ENCODE results near the gene UVSSA.

Gene UVSSA

DNA sequence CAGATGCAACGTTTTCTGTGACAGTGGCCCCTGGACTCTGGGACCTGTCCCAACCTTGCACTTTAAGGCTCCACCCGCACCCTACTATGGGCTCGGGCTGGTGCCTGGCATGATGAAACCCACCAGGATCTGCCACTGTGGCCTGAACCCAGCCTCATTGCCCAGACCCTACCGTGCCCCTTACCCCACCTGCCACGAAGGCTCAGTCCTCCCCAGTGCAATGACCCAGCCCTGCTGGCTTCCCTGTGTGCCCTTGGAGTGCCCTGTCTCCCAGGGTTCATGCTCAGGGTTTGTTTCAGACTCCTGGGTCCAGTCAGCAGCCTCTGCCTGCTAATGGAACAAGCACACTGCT, 3.1 kb downstream of the UVSSA start:
- DNase-seq: no peak

DNA sequence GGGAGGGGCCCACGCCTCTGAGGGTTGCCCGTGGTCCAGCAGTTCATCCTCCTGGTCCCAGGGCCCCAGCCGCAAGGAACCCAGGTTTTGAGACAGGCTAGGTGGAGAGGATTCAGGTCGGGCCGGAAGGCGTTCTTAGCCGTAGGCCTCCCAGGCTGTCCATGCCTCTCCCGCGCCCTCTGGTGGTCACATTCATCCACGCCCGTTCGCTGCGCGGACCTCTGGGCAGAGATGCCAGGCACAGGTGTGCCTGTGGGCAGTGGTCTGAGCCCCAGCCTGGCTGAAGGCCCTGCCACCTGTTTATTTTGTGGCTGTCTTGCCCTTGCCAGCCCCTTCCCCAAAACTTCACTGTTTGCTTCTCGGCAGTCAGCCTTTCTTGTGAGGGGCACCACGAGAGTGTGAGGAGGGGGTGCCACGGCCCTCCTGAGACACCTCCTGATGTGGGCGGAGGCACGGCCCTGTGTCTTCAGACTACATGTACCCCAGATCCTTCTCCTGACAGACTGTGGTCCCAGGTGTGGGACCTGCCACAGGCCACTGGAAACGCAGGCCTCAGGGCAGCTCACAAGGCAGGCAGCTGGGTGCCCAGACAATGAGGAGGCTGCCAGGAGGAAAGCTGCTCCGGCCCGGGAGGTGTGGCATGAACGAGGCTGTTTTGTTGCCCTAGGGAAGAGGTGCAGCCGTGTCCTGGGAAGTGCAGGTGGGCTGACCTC, 5.0 kb downstream of the UVSSA start:
- peak; percentile 61 for DNase-seq

DNA sequence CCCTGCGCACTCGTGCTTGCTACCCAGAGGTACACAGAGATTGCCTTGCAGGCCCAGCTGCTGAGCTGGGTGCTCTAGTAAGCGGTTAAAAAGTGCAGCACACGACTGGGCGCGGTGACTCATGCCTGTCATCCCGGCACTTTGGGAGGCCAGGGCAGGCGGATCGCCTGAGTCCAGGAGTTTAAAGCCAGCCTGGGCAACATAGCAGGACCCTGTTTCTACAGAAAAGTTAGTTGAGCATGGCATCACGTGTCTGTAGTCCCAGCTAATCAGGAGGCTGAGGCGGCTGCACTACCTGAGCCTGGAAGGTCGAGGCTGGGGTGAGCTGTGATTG, 5.5 kb downstream of the UVSSA start:
- DNase-seq: no peak

DNA sequence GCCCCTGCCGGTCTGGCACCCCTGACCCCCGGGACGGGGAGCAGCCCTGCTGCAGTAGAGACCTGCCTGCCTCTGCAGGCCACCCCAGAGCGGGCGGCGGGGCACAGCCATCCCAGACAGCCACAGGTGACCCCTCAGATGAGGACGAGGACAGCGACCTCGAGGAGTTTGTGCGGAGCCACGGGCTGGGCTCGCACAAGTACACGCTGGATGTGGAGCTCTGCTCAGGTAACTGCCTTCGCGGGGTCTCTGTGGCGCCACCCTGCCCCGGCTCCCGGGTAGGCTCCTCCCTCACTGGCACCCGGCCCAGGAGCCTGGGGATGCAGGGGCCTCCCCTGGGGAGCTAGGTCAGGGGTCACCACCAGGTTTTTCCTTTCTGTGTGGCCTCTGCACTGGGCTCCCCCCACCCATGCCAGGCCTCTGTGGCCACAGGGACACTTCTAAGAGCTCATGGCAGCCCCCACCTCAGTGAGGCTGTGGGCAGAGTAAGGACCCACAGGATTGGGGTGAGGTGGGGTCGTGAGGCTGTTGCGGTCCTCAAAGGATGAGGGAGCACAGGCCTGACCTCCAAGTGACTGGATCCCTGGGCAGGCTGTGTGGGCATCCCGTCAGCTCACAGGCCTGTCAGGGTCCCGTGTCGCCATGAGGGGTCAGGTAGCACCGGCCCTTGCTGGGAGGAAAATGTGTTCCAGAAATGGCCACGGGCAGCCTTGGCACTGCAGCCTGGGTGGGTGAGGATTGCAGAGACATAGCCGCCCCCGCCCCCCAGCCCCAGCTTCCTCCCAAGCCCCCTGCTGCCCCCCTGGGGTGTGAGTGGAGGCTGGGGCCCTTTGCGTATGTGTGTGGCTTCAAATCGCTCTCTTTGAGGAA, 6.4 kb downstream of the UVSSA start:
- DNase-seq: no peak

DNA sequence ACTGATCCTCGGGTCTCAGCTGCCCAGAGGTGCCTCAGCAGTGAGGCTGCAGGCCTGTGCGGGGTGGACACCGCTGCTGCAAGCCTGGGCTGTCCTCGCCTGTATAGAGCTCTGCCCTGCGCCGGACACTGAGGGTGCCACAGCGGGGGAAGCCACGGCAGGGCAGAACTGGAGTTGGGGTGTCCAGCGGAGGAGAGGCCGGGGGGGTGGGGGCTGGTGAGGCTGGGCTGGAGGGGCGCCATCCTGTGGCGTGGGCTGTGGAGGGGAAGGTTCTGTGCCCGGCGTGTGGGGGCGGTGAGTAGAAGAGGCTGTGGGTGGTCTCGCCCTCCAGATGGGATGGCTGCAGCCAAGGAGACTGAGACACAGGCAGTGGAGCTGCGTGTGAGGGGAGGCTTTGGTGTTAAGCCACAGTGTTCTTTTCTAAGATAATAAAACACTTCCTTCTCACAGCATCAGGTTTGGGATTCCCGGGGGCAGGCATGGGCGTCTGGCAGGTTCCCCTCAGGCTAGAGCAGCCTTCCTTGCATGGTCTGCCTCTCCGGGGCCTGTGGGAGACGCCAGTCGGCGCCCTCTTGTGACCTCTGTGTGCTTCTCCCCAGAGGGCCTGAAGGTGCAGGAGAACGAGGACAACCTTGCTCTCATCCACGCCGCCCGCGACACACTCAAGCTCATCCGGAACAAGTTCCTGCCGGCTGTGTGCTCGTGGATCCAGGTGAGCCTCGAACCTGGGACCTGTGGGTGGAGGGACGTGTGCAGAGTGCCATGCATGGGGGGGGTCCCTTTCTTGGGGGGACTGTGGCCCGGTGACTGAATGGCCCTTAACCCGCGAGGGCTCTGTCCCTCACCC, 7.4 kb downstream of the UVSSA start:
- no peak for DNase-seq

DNA sequence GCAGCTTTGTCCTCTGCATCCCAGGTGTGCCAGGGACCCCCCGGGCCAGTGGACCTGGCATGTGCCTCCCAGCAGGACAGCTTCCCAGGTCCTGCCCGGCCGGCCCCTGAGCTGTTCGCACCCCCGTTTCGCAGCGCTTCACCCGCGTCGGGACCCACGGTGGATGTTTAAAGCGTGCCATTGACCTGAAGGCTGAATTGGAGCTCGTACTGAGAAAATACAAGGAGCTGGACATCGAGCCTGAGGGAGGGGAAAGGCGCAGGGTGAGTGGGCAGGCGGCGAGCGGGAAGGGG, 7.9 kb downstream of the UVSSA start:
- DNase-seq: no peak

DNA sequence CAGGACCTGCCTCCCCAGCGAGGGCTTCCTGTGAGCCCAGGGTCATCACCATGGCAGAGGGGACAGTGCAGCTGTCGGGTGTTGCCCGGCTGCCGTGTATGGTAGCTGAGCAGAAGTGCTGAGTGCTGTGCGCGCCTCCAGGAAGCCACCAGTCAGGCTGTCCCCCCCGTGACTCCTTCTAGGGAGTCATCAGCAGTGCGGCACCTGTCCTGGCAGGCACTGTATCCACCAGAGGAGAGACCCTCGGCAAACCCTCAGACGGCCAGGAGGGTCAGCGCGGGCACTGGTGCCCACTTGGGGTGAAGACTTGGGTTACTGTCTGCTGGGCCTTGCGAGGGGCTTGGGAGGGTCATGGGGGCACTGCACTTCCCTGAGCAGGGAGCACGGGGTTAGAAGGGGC, 8.4 kb downstream of the UVSSA start:
- no peak for DNase-seq

DNA sequence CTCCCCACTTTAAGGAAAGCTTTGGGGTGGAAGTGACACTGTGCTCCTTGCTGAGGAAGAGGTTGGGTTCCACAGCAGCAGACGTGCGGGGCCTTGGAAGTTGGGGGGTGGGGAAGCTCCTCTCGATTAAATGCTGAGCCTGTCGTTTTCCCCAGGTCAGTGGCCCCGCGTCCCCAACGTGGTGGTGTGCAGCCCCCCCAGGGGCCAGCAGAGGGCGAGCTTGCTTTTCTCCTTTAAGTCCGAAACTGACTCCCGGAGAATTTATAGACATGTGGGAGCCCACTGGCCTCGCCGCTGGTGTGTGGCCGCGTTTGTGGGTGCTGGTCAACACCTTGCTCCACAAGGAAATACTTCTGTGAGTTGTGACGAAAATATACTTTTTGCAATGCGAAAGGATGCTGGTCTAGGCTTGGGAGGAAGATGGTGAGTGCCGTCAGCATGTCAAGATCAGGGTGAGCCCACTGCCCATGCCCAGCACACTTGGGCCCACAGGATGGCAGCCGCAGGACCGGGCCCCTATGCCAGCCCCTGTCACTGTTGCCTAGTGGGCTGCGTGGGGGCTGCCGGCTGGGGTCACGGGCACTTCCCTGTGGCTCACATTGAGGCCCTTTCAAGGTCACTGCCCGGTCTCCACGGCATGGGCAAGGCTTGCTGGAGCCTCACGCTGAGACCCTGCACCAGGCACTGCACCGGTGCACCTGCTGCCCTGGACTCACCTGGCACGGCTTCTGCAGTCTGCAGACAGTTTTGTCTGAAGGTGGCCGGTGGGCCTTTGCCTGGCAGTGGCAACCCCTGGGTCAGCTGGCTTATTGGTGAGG, 9.4 kb downstream of the UVSSA start:
- DNase-seq: peak; percentile 43

DNA sequence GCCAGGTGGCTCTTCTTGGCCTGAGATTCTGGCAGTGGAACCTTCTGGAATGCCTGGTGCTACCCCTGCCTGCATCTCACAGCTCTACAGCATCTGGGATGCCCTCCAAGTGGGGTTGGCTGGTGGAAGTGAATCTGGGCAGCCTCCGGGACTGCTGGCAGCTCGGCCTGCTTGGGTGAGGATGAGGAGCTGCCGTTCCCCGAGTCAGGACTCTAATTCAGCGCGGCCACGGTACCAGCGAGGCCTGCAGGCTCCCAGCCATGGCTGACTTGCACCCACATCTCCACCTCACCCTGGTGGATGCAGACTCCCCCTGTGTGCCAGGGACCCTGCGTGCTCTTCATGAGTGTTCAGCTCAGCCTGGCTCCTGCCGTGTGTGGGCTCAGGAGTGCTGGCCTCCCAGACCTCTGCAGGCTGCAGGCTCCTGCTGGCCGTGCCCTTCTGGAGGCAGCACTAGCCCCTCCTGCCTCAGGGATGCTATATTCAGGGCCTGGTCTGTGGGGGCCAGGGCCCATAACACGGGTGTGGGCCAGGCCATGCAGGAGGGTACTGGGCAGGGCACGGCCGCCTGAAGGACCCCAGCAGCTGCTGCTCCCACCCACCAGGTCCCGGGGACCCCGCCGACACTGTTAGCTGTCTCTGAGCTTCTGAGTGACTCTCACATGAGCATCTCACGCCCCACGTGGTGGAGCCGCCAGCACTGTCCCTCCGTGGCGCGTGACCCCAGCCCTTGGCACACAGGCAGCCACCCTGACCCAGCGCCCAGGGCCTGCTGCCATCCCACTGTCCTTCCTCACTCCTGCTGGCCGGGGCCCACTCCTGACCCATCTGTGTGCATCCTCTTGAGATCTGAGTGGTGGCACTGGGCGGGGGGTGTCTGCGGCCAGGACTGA, 10.6 kb downstream of the UVSSA start:
- DNase-seq: no peak

DNA sequence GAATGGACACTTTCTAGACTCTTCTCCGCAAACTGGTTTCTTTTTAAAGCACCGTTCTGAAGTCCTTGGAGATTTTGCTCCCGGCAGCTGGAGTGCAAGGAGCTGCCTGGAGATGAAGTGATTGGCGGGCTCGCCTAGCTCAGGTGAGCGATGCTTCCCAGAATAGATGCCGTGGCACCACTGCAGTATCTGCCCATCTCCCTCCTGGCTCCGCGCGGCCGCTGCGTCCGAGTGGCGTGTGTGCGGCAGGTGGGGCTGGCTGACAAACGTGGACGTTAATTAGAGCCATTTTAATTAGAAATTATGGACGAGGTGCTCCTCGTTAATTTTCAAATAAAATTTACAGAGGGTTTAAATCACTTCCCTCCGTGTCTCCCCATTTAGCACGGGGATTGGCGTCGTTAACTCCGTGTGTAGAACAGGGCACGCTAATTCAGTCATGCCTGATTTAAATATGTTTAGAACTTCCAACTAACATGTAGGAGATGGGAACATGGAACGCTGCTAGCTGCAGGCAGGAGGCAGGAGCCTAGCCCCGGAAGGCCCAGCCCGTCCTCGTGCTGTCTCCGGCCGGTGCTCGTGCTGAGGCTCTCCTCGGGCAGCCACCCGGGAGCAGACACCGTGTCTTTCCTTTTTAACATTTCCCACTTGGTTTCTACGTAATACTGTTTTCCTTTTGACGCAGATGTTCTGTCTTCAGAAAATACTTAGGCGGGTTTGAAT, 11.6 kb downstream of the UVSSA start:
- no peak for DNase-seq

DNA sequence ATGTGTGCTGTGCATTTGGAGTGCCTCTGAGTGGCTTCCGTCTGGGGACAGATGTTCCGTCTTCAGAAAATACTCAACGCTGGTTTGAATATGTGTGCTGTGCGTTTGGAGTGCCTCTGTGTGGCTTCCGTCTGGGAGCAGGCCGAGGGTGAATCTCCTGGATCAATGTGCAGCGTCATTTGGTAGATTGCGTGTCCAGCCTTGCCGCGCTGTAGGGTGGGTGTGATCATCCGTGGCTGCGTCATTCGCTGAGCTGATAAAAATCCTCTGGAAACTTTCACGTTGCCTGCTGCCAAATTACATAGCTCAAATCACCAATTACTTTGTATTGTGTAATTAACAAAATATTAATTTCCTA, 12.1 kb downstream of the UVSSA start:
- peak; percentile 68 for DNase-seq

DNA sequence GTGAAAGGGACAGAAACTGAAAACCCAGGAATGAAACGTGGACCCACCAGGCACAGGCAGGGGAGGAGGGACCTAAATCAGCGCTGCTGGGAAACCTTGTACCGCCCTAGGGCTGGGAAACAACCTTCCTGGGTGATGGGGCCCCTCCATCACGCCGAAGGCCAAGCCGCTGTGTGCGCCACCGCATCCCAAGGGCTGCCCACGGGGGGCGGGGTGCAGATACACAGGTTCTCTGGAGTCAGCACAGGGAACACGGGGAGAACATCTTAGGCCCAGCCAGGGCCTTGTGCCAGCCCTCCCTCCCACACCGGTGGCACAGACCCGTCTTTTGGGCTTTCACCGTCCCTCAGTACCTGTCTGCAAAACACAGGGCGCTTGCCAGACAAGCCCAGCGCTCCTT, 13.0 kb downstream of the UVSSA start:
- DNase-seq: no peak

DNA sequence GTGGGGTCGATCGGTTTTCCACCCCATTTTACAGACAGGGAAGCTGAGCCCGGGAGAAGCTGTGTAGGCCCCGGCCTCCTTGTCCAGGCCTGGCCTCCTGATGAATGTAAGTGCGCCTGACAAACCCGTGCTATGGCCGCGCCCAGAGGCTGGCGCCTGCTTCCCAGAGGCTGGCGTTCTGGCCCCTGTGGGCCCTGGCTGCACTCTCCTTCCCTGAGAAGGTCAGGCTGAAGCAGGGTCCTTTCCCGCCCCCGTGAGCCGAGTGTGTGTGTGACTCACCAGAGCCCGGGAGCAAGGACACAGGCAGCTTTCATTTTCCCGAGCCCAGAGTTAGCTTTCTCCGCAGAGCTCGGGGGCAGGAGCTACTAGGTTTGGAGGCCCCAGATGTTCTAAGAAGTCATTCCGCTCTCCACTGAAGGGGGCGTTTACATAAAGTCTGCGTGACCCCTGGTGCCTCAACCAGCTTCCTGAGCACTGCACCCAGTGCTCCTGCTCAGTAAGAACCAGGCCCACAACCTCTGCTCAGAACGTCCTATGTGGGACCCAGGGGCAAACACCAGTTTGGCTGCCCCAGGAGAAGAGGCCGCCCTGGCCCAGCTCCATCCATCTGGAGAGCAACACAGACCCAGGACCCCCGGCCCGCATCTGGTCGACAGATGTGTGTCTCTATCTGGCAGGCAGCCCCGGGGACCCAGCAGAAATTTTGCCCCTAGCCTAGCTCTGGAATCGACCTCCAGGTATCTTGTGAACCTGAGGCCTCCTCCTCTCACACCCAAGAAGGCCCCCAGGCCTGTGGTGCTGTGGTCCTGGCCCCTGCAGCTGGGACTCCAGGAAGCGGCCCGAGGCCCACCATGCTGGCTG, 13.6 kb downstream of the UVSSA start:
- peak; percentile 67 for DNase-seq

DNA sequence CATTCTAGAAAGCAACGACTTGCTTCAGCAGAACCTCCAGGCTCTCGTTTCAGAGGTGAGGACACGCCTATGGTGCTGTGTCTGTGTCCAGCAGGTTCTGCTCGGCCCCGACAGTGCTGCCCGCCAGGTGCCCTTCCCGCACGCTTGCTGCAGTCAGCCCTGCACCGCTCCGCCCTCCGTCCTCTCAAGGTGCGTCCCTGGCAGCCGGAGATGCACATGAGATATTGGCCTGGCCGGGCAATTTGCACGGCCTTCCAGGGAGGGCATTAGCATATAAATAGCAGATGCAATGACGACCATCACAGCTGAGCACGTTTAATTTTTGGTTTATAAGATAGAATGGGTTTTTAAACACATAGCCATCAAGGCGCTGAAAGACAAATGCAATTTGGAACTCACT, 14.4 kb downstream of the UVSSA start:
- DNase-seq: no peak

DNA sequence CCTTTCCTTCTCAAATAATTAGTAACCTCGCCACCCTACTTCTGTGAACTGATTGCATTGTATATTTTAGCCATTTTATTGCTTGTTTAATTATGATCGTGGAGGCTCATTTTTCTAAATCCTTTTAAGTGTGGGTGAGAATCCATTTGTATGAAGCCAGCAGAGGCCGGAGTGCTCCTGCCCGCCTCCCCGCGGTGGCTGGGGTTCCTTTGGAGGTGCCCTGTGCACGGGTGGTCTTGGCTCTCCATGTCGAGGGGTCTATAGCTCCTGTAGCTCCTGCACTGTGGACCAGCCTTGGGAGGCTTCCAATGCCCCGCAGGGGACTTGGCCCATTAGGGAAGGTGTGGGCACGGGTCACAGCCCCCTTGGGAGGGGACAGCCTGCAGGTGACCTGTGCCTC, 15.0 kb downstream of the UVSSA start:
- DNase-seq: no peak

DNA sequence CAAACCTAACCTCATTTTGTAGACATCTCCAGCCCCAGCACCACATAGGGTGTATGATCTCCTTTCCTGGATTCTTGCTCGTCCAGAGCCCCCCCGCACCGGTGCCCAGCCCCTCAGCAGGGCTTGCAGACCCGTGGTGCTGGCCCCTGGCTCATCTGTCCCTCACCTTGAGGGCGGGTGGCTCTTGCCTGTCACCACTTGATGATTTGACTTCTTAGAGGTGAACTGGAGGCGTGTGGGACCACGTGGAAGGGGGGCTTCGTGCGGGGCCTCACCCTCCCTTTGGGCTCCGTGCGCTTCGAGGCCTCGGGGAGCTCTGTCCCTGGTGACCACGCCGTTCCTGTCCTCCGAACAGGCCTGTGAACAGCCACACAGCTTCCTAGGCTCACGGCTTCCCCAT, 15.5 kb downstream of the UVSSA start:
- no peak for DNase-seq

DNA sequence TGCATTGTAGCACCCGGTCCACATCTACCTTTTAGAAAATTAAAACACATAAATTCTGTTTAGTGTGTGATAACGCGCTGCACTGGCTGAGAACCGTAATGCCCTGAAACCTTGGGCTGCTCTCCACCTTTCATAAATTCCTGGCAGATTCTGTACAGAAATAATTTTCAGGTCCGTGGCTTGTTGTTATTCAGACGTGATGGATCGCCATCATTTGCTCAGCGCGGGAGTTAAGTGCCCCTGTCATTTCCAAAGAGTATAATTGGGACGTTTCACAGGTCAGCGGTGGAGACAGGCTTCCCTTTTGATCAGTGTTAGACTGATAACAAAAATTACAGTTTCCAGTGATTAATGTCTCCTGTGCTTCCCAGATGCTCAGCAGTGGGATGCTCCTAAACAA, 16.5 kb downstream of the UVSSA start:
- DNase-seq: no peak

DNA sequence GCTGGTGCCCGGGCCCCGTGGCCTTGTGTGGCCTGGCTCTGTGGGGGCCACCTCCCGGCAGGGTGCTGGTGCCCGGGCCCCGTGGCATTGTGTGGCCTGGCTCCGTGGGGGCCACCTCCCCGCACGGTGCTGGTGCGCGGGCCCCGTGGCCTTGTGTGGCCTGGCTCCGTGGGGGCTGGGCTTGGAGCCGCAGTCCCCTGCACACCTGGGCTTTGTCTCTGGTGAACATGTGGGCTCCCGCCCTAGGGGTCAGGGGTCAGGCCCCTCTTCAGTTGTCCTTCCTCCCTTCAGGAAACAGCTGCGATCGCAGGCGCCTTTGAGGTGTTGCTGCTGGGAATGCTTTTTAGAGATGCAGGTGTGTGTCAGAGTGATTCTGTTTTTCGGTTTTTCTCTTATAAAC, 17.2 kb downstream of the UVSSA start:
- DNase-seq: no peak

DNA sequence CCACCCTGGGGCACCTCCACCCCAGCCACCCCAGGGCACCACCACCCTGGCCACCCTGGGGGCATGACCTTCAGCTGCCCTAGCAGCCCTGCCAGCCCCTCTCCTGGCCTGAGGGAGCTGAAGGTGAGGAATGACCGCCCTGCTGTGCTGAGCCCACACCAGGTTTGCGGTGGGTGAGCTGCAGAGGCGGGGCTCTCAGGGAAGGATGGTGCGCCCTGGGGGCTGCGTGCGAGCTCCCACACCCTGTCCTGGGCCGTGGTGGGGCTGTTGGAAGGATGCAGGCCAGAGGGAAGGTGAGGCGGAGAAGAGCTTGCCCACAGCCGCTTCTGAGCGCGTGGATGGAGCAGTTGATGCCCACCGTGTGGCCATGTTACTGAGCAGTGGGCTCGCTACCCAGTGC, 17.7 kb downstream of the UVSSA start:
- no peak for DNase-seq
